ENCODE data around the gene ETFA.

Gene ETFA

DNA sequence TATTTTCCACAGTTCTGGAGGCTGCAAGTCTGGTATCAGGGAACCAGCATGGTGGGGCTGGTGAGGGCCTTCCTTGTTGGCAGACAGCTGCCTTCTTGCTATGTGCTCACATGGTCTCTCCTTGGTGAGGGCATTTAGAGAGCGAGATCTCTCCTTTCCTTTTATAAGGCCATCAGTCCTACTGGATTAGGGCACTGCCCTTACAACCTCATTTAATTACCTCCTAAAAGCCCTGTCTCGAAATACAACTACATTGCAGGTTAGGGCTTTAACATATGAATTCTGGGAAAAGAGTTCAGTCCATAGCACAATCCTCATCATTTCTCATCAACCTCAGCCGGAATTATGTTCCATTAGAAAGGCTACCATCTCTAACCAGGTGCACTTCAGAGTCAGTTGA lies 47.2 kb upstream of the ETFA start:
- Histone ChIP-seq H3K27me3 (ENCODE audit: insufficient read depth, low read length) (no peaks in the 10 kb centered on the region), H3K9me2 (ENCODE audit: low read depth, low read length) (no peaks in the 10 kb centered on the region), H3K27ac (ENCODE audit: low read depth, low read length, poor library complexity, severe bottlenecking) (no peak overlapping the region), H4K20me1 (ENCODE audit: insufficient read depth, low read length) (no peaks in the 10 kb centered on the region), H3K4me3 (ENCODE audit: low read depth, low read length, poor library complexity, severe bottlenecking) (no peak overlapping the region), H2AFZ (ENCODE audit: low read length) (no peak overlapping the region), H3K9ac (ENCODE audit: low read length) (no peak overlapping the region), H3K79me2 (ENCODE audit: insufficient read depth, low read length) (no peaks in the 10 kb centered on the region), H3K4me1 (ENCODE audit: insufficient read depth, low read length, severe bottlenecking) (no peaks in the 10 kb centered on the region), H3K9me3 (ENCODE audit: low read length) (no peaks in the 10 kb centered on the region), H3F3A (ENCODE audit: insufficient read depth, low read length) (no peaks in the 10 kb centered on the region), H3K4me2 (ENCODE audit: low read length) (no peak overlapping the region), H3K36me3 (ENCODE audit: insufficient read depth, low read length) (no peaks in the 10 kb centered on the region)
- TF ChIP-seq, protein P1, sequence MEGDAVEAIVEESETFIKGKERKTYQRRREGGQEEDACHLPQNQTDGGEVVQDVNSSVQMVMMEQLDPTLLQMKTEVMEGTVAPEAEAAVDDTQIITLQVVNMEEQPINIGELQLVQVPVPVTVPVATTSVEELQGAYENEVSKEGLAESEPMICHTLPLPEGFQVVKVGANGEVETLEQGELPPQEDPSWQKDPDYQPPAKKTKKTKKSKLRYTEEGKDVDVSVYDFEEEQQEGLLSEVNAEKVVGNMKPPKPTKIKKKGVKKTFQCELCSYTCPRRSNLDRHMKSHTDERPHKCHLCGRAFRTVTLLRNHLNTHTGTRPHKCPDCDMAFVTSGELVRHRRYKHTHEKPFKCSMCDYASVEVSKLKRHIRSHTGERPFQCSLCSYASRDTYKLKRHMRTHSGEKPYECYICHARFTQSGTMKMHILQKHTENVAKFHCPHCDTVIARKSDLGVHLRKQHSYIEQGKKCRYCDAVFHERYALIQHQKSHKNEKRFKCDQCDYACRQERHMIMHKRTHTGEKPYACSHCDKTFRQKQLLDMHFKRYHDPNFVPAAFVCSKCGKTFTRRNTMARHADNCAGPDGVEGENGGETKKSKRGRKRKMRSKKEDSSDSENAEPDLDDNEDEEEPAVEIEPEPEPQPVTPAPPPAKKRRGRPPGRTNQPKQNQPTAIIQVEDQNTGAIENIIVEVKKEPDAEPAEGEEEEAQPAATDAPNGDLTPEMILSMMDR (IDR thresholded peaks at IDR 0.05; ENCODE audit: low read length): no peak
- TF ChIP-seq EZH2 (IDR thresholded peaks at IDR 0.05; ENCODE audit: borderline replicate concordance, low read length): no peak

DNA sequence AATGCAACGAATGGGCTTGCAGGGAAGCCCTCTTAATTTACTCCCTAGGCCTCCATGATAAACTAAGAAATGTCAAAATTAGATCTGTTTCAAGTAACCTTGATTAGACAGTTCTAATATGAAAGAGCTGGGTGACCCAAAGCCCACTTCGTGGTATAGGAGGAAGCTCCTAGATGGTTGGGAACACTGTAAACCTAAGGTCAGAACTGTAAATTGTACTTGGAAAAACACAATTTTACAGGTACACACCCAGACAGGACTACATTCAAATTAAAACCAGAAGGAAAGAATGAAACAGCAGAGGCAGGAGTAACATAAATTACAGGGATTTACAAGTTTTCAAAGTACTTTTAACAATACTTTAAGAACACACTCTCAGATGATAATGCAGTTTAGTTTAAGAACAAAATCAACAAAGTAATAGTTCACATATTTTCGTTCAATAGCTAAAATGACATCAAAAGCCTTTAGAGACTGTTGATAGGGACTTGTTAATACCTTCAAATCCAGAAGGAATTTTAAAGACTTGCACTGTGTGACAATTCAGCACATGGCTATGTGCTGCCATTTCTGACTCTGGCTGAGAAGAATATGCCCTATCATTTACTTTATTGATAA lies 43.7 kb upstream of the ETFA start:
- H3K79me2 ChIP-seq (ENCODE audit: insufficient read depth, low read length): no peaks in the 10 kb centered on the region
- H3K36me3 ChIP-seq (ENCODE audit: insufficient read depth, low read length): no peaks in the 10 kb centered on the region
- no peak overlapping the region for H2AFZ ChIP-seq (ENCODE audit: low read length)
- no peaks in the 10 kb centered on the region for H3K4me1 ChIP-seq (ENCODE audit: insufficient read depth, low read length, severe bottlenecking)
- H3K9me2 ChIP-seq (ENCODE audit: low read depth, low read length): no peaks in the 10 kb centered on the region
- H3K9me3 ChIP-seq (ENCODE audit: low read length): no peaks in the 10 kb centered on the region
- H4K20me1 ChIP-seq (ENCODE audit: insufficient read depth, low read length): no peaks in the 10 kb centered on the region
- no peaks in the 10 kb centered on the region for H3K27me3 ChIP-seq (ENCODE audit: insufficient read depth, low read length)
- H3K4me3 ChIP-seq (ENCODE audit: low read depth, low read length, poor library complexity, severe bottlenecking): no peak overlapping the region
- no peak overlapping the region for H3K27ac ChIP-seq (ENCODE audit: low read depth, low read length, poor library complexity, severe bottlenecking)
- TF ChIP-seq, protein P1 (IDR thresholded peaks at IDR 0.05; ENCODE audit: low read length): no peak
- TF ChIP-seq EZH2 (IDR thresholded peaks at IDR 0.05; ENCODE audit: borderline replicate concordance, low read length): no peak
- no peaks in the 10 kb centered on the region for H3F3A ChIP-seq (ENCODE audit: insufficient read depth, low read length)
- no peak overlapping the region for H3K9ac ChIP-seq (ENCODE audit: low read length)
- no peak overlapping the region for H3K4me2 ChIP-seq (ENCODE audit: low read length)

DNA sequence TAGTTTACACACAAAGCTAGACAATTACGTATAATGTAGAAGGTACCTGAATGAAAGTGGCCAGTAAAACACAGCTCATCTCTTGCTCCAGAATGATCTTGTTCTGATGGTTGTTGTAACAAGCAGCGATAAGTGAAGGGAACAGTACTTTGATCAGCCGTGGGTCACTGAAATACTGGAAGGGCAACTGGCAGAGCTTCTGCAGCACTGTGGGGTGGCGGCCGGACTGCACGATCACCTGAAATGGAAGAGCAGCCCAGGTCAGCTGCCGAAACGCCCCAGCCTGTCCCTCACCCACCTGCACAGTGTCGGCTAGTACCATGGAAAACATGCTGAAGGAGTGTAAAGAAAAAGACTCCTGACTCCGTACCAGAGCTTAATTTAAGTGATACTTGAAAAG lies 42.6 kb upstream of the ETFA start:
- H3K27ac ChIP-seq (ENCODE audit: low read depth, low read length, poor library complexity, severe bottlenecking): no peak overlapping the region
- H4K20me1 ChIP-seq (ENCODE audit: insufficient read depth, low read length): no peaks in the 10 kb centered on the region
- no peak overlapping the region for H3K9ac ChIP-seq (ENCODE audit: low read length)
- no peaks in the 10 kb centered on the region for H3F3A ChIP-seq (ENCODE audit: insufficient read depth, low read length)
- H3K27me3 ChIP-seq (ENCODE audit: insufficient read depth, low read length): no peaks in the 10 kb centered on the region
- H3K4me1 ChIP-seq (ENCODE audit: insufficient read depth, low read length, severe bottlenecking): no peaks in the 10 kb centered on the region
- H3K9me2 ChIP-seq (ENCODE audit: low read depth, low read length): no peaks in the 10 kb centered on the region
- no peak overlapping the region for H2AFZ ChIP-seq (ENCODE audit: low read length)
- no peak for TF ChIP-seq EZH2 (IDR thresholded peaks at IDR 0.05; ENCODE audit: borderline replicate concordance, low read length)
- TF ChIP-seq, protein P1 (IDR thresholded peaks at IDR 0.05; ENCODE audit: low read length): no peak
- H3K79me2 ChIP-seq (ENCODE audit: insufficient read depth, low read length): no peaks in the 10 kb centered on the region
- H3K4me2 ChIP-seq (ENCODE audit: low read length): no peak overlapping the region
- no peaks in the 10 kb centered on the region for H3K9me3 ChIP-seq (ENCODE audit: low read length)
- no peak overlapping the region for H3K4me3 ChIP-seq (ENCODE audit: low read depth, low read length, poor library complexity, severe bottlenecking)
- H3K36me3 ChIP-seq (ENCODE audit: insufficient read depth, low read length): no peaks in the 10 kb centered on the region

Data from OCI-LY1 (cell line).